ENCODE data around the gene PIGS.

DNA sequence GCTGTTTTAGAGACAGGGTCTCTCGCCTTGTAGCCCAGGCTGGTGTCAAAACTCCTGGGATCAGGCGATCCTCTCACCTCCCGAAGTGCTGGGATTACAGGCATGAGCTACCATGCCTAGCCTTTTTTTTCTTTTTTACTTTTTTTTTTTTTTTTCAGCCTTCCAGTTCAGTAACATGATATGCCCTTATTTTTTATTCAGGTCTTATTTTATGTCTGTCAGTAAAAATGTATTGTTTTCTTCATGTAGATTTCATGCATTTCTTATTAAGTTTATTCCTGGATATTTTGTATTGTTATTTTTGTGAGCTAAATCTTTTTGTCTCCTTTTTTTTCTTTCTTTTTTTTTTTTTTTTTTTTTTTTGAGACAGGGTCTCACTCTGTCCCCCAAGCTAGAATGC is 67.9 kb downstream of the PIGS start:
- TF ChIP-seq, protein P1, sequence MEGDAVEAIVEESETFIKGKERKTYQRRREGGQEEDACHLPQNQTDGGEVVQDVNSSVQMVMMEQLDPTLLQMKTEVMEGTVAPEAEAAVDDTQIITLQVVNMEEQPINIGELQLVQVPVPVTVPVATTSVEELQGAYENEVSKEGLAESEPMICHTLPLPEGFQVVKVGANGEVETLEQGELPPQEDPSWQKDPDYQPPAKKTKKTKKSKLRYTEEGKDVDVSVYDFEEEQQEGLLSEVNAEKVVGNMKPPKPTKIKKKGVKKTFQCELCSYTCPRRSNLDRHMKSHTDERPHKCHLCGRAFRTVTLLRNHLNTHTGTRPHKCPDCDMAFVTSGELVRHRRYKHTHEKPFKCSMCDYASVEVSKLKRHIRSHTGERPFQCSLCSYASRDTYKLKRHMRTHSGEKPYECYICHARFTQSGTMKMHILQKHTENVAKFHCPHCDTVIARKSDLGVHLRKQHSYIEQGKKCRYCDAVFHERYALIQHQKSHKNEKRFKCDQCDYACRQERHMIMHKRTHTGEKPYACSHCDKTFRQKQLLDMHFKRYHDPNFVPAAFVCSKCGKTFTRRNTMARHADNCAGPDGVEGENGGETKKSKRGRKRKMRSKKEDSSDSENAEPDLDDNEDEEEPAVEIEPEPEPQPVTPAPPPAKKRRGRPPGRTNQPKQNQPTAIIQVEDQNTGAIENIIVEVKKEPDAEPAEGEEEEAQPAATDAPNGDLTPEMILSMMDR (IDR thresholded peaks at IDR 0.05), result no peak
- no peak for TF ChIP-seq POLR2A (IDR thresholded peaks at IDR 0.05)
